Measurements from ENCODE around the gene RELA.

DNA sequence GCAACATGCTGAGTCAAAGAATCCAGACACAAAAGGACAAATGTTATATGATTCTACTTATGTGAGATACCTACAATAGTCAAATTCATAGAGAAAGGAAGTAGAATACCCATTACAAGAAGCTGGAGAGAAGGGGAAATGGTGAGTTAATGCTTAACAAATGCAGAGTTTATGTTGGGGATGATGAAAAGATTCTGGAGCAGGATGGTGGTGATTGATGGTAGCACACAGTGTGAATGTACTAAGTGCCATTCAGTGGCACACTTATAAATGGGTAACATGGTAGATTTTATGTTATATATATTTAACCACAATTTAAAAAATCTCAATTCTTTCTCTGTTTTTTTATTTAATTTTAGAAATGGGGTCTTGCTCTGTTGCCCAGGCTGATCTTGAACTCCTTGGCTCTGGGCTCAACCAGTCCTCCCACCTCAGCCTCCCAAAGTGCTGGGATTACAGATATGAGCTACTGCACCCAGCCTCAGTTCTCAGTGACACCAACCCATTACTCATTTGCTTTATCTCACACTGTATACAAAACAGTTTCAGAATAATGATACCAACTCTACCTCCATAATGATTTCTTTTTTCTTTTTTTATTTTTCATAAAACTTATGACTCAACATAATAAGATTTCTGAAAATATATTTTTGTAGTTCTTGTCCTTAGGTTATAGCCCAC is 9.6 kb upstream of the RELA start:
- TF ChIP-seq, protein P1, sequence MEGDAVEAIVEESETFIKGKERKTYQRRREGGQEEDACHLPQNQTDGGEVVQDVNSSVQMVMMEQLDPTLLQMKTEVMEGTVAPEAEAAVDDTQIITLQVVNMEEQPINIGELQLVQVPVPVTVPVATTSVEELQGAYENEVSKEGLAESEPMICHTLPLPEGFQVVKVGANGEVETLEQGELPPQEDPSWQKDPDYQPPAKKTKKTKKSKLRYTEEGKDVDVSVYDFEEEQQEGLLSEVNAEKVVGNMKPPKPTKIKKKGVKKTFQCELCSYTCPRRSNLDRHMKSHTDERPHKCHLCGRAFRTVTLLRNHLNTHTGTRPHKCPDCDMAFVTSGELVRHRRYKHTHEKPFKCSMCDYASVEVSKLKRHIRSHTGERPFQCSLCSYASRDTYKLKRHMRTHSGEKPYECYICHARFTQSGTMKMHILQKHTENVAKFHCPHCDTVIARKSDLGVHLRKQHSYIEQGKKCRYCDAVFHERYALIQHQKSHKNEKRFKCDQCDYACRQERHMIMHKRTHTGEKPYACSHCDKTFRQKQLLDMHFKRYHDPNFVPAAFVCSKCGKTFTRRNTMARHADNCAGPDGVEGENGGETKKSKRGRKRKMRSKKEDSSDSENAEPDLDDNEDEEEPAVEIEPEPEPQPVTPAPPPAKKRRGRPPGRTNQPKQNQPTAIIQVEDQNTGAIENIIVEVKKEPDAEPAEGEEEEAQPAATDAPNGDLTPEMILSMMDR (IDR thresholded peaks at IDR 0.05): no peak
- no peak for TF ChIP-seq POLR2A (IDR thresholded peaks at IDR 0.05)
- TF ChIP-seq POLR2AphosphoS5 (IDR thresholded peaks at IDR 0.05): no peak

Data from gastroesophageal sphincter (tissue), 3 donors.